Smooth muscle cell of the brain vasculature (primary cell): ENCODE measurements around the gene IQSEC1.

ENCODE experiments used
- DNase-seq: peaks from one replicate; pipeline ENCODE4 v3.0.0-alpha.2; 2012; ENCODE audit warnings: low read depth, low spot score

The IQSEC1 gene

GRCh38 chr3:13002398-13003124 lies 70.7 kb downstream of the IQSEC1 start:
- DNase-seq: no peak

DNA sequence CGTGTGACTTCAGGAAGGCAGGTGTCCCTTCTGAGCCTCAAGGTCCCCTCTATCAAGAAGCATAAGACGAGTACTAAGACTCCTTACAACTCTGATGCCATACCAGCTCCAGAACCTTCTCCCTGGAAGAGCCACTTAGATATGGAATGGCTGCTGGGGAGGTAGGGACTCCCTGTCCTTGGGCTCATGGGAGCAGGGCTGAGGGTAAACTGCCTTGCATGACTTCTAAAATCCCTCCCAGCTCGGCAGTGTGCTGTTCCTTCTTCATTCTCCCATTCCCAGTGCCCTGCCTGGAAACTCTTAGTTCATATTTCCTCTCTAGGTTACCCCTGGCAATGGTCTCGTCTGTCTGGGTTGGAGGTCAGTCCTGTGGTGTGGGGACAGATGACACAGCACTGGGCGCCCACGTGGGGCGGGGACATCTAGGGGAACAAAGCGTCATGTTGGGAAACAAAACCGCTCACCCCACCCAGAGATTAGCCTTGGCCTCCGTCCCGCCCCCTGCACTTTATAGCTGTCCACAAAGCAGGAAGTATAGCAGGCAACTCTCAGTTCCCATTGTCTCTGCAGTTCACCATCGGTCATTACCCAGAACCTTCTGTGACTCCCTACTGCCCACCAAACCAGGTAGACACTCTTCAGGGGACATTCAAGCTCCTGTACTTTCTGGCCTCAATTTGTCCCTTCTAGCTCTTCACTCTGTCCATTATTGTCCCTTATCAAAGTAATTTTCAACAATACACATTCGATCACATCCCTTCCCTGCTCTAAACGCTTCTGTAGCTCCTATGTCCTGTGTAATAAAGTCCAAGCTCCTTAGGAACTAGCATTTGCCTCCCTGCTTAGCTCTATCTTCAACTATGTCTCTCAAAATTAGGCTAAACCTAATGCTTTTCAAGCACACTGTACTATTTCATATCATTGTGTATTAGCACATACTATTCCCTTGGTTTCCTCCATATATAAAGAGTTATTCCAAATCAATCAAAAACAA lies 73.8 kb downstream of the IQSEC1 start:
- DNase-seq: no peak

GRCh38 chr3:12998648-12999047 lies 74.6 kb downstream of the IQSEC1 start:
- DNase-seq: no peak

DNA sequence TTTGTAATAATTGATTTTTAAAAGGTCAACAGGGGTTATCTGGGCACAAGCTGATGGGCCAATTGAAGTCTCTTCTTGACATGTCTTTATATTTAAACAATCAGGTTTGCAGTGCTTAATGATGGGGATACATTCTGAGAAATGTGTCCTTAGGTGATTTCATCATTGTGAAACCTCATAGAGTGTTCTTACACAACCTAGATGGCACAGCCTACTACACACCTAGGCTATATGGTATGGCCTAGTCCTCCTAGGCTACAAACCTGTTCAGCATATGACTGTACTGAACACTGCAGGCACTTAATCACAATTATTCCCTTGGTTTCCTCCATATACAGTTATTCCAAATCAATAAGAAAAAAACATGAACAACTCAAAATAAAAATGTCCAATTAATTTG lies 75.8 kb downstream of the IQSEC1 start:
- no peak for DNase-seq

DNA sequence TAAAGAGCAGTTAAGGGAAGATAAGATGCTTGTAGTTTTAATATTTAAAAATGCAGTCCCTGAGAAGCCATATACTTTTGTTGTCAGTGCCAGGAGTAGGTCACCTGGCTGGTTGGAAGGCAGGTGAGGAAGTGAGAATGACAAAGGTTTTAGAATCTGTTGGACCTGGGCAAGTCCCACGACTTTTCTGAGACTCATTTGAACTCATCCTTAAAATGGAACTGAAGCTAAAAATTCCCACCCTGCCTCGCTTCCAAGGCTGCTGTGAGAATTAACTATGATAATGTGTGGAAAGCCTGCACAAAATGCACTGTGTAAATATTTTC lies 77.1 kb downstream of the IQSEC1 start:
- DNase-seq: no peak

DNA sequence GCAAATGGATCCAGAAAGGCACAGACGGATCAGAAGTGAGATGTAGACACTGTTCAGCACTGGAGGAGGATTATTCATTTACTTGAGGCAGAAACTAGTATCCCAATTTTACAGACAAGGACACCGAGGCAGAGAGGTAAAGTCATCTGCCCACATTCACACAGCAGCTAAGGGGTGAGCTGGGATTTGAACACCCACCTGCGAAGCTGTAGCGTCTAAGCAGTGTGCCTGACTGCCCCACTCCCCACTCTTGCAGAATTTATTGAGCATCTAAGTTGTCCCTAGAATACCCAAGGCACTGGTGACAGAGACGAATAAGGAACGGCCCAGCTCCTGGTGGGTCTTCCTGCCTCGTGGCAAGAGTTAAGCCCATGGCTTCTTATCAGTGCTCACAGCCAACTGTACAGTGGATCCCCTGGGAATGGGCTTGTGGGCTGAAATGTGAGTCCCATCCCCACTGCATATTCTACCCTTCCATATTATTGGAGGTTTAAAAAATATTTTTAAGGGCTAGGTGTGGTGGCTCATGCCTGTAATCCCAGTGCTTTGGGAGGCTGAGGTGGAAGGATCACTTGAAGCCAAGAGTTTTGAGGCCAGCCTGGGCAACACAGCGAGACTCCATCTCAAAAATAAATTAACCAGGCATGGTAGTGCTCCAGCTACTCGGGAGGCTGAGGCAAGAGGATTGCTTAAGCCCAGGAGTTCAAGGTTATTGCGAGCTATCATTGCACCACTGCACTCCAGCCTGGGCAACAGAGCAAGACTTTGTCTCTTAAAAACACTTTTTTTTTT lies 77.6 kb downstream of the IQSEC1 start:
- DNase-seq: no peak

- peak; percentile 24 for DNase-seq
Measured at GRCh38 chr3:12994607-12995388, 78.4 kb downstream of the IQSEC1 start.

- no peak for DNase-seq
Measured at GRCh38 chr3:12994357-12994606, 78.9 kb downstream of the IQSEC1 start.

- no peak for DNase-seq
Measured at GRCh38 chr3:12993517-12994356, 79.5 kb downstream of the IQSEC1 start.

- no peak for DNase-seq
Measured at GRCh38 chr3:12992629-12993516, 80.4 kb downstream of the IQSEC1 start.

- no peak for DNase-seq
Measured at GRCh38 chr3:12991861-12992281, 81.4 kb downstream of the IQSEC1 start.

DNA sequence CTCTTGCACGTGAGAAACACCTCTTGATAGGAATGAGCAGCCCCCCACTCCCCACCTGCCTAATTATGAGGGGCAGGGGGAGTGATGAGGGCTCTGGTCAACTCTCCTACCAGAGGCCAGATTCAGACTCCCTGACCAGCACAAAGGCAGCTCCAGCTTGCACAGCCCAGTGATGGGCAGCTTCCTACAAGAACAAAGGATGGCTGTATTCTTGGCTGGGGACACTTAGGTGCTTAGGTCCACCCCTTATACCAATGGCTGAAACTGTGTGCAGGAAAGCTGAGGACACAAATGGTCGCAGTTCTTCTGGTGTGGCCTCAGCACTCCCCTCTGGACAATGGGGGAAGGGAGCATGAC lies 81.8 kb downstream of the IQSEC1 start:
- no peak for DNase-seq

- DNase-seq: no peak
Measured at GRCh38 chr3:12990781-12991480, 82.3 kb downstream of the IQSEC1 start.

DNA sequence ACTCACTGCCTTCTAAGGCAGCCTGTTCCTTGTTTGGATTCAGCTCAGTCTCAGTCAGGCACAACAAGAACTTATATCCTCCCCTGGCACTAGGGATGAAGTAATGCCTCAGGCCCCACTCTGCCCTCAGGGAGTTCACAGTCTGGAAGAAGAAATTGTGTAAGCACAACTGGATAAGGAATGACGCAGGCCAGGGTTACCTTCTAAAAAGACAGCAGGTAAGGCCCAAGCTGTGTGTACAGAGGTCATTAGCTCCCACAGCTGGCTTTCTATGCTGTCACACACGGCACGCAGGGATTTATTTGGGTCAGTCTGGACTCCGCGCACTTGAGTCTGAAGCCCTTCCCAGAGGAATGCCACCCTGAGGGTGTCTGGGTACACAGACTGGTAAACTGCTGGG lies 82.9 kb downstream of the IQSEC1 start:
- no peak for DNase-seq

GRCh38 chr3:12988728-12989454 lies 84.3 kb downstream of the IQSEC1 start:
- no peak for DNase-seq

DNA sequence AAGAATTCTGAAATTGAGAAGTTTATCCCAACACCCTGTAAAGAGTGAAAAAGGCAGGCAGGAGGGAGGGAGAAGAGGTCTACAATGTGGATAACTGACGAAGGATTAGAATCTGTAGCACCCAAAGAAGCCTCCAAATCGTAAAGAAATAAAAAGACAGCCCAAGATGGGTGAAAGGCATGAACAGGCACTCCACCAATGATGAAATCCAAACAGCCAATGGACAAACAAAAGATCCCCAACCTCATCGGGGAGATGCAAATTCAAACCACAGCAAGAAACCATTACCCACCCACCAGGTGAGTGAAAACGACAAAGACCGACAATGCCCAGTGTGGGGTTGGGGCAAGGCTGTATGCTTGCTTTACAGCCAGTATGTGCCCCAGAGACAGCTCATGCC lies 85.6 kb downstream of the IQSEC1 start:
- DNase-seq: no peak

- DNase-seq: no peak
Measured at GRCh38 chr3:12986986-12987385, 86.2 kb downstream of the IQSEC1 start.

- no peak for DNase-seq
Measured at GRCh38 chr3:12986521-12986920, 86.7 kb downstream of the IQSEC1 start.
